Right renal cortex interstitium (tissue), 3 donors: ENCODE measurements around the gene UPK1A. TPM values are rescaled to one million over a fixed set of nuclear protein-coding genes. Genes with fewer than 3 reads are reported as not detected.
"Not testable (repeated sequence)": the region's sequence is repeated elsewhere in the genome, so short reads cannot be mapped to it uniquely, and the experiment has no call there.

ENCODE experiments used
- DNase-seq, 3 donors: peaks; one replicate each; pipeline ENCODE4 v3.0.0-alpha.2; 2013; ENCODE audit warnings: low read depth in 3 of 3, low spot score in 2 of 3
- polyA plus RNA-seq, 3 donors: library from polyadenylated mRNA; unstranded; fragments of 120-200 nt; gene quantifications; one replicate each; pipeline ENCODE4 v1.2.1, GENCODE V29; 2013; ENCODE audit not compliant: insufficient read length in 3 of 3

The UPK1A gene
- polyA plus RNA-seq, 3 donors: 0.12 to 18.6 (median 13.4) TPM

DNA sequence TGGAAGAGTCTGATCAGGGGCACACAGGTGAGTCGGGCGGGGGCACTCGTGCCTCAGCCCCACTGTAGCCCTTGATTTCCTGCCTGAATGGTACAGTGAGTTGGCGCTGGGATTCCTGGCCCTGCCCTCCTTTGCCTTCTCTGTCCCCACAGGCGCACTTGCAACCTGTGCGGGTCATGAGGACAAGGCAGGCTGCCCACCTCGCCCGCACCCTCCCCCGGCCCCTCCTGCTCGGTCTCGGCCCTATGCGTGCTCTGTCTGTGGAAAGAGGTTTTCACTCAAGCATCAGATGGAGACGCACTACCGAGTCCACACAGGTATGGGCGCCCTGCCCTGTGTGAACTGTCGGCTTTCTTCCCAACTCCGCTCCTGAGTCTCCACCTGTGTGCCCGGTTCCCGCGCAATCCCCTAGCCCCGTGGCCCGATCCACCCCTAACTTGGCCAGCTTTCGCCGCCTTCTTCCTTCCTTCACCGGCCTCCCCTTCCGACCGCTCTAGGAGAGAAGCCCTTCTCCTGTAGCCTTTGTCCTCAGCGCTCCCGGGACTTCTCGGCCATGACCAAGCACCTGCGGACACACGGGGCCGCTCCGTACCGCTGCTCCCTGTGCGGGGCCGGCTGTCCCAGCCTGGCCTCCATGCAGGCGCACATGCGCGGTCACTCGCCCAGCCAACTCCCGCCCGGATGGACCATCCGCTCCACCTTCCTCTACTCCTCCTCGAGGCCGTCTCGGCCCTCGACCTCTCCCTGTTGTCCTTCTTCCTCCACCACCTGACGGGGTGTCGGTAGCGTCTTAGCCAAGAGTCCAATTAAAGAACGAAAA is 49.9 kb downstream of the UPK1A start:
- DNase-seq: no peak

DNA sequence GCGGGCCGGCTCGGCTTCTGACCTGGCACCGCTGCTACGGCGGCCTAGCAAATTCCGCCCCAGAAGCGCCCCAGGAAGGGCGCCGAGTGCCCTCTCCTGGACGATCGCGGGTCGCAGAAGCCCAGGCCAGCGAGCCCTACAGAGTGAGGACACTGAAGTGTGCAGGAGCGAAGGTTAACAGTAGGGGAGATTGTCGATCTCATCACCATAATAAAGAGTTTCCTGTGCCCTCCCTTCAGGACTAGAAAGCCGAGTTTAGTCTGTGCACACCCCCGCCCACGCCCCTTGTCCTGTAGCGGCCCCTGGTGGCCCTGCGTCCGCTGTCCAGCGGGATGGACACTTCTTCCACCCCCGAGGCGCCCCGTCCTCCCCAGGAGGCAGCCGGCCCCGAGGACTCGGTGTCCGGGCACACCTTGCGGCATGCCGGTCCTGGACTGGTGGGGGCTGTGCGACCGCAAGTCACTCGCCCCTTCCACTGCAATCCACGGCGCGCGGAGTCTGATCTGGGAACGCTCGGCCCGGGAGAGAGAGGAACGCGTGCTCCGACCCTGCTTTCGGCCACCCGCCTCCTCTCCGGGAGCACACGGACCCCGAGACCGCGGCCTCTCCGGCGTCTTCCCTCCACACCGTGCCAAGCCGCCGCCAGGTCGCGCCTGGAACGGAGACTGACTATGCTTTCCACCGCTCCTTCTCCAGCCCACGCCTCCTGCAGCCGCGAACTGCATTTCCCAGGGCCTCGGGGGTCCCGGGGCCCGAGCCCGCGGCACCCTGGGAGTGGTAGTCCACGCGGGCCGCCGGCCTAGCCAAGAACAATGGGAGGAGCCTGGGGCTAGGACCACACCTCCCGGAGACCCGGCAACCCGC is 50.7 kb downstream of the UPK1A start:
- DNase-seq: peak; percentile 79 to 85 (median 79)

DNA sequence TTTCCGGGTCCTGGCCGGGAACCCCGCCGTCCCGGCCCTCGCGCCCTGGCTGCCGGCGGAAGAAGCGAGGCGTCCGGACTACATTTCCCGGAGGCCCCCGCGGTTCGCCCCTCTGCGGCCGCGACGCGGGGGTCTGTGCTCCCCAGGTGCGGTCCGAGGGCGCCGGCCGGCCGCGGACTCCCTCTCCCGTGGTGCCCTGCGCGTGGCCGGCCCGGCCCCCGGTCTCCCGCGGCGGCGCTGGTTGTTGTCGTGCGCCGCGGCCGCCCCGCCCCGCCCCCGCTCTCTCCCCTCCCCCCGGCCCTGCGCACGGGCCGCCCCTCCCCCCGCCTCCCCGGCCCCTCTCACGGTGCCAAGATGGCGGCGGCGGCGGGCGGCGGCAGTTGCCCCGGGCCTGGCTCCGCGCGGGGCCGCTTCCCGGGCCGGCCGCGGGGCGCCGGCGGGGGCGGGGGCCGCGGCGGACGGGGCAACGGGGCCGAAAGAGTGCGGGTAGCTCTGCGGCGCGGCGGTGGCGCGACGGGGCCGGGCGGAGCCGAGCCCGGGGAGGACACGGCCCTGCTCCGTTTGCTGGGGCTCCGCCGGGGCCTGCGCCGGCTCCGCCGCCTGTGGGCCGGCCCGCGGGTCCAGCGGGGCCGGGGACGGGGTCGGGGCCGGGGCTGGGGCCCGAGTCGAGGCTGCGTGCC is 51.5 kb downstream of the UPK1A start, which contains the start of gene KMT2B:
Gene KMT2B (plus strand): TSS at position 339 of the 680 bp plus-strand sequence. CDS start 16 bp downstream, at position 355.
- DNase-seq: peak in 1 of 3 donors; percentile 90

DNA sequence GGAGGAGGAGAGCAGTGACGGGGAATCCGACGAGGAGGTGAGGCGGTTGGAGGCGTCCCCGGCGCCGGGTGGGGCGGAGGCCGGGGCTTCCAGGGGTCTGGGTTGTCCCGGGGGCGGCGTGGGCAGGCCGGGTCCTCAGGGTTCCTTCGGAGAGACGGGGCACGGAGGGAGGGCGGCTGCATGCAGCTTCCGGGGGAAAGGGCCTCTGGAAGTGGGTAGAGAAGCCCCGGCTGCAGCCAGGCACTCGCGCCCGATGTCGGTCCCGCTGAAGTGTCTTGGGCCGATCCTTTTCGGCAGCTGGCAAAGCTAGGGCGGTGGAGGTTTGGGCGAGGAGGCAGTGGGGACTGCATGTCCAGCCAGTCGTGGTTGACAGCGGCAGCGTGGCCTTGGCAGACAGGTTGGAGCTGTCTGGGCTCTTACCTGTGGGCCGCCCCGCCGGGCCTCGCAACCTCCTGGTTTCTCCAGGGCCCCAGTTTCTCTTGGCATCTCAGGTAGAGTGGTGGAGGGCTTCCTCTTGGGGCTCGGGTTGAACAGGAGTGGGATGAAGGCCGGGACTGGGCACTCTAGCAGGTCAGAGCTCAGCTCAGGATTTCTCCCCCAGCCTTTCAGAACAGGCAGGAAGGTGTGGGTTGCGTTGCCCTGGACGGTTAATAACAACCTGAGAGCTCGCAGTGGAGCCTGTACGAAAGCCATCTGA is 52.2 kb downstream of the UPK1A start:
- DNase-seq: no peak

DNA sequence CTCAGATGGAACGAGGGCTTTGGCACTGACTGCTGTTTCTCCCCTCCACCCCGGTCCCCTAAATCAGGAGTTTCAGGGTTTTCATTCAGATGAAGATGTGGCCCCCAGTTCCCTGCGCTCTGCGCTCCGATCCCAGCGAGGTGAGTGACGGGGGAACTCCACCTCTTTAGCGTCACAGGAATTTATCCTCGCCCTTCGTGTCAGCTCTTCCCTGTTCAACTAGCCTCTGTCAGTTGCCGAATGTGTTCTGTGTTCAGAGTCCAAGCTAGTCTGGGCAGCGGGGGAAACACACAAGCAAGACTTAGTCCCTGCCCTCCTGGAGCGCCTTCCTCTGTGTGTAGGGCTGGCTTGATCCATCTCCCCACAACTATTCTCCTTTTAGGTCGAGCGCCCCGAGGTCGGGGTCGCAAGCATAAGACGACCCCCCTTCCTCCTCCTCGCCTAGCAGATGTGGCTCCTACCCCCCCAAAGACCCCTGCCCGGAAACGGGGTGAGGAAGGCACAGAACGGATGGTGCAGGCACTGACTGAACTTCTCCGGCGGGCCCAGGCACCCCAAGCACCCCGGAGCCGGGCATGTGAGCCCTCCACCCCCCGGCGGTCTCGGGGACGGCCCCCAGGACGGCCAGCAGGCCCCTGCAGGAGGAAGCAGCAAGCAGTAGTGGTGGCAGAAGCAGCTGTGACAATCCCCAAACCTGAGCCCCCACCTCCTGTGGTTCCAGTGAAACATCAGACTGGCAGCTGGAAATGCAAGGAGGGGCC is 53.3 kb downstream of the UPK1A start:
- DNase-seq: no peak

DNA sequence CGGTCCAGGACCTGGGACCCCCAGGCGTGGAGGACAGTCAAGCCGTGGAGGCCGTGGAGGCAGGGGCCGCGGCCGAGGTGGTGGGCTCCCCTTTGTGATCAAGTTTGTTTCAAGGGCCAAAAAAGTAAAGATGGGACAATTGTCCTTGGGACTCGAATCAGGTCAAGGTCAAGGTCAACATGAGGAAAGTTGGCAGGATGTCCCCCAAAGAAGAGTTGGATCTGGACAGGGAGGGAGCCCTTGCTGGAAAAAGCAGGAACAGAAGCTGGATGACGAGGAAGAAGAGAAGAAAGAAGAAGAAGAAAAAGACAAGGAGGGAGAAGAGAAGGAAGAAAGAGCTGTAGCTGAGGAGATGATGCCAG is 53.8 kb downstream of the UPK1A start:
- no peak for DNase-seq

DNA sequence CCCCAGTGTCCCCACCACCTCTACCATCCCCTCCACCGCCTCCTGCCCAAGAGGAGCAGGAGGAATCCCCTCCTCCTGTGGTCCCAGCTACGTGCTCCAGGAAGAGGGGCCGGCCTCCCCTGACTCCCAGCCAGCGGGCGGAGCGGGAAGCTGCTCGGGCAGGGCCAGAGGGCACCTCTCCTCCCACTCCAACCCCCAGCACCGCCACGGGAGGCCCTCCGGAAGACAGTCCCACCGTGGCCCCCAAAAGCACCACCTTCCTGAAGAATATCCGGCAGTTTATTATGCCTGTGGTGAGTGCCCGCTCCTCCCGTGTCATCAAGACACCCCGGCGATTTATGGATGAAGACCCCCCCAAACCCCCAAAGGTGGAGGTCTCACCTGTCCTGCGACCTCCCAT is 54.3 kb downstream of the UPK1A start:
- no peak for DNase-seq

DNA sequence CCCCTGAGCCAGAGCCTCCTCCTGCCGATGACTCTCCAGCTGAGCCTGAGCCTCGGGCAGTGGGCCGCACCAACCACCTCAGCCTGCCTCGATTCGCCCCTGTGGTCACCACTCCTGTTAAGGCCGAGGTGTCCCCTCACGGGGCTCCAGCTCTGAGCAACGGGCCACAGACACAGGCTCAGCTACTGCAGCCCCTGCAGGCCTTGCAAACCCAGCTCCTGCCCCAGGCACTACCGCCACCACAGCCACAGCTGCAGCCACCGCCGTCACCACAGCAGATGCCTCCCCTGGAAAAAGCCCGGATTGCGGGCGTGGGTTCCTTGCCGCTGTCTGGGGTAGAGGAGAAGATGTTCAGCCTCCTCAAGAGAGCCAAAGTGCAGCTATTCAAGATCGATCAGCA is 55.1 kb downstream of the UPK1A start:
- no peak for DNase-seq

DNA sequence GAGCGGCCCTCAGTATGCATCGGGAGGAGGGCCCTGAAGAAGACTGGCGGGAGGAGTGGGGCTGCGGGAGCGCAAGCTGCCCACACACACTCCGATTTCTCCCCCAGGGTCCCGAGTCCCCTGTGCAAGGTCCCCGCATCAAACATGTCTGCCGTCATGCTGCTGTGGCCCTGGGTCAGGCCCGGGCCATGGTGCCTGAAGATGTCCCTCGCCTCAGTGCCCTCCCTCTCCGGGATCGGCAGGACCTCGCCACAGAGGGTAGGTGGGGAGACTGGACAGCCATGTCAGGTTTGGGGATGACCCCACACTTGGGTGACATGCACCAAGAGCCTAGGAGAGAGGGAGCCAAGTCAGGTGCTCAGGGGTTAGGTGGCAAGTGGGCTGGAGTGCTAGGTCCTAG is 56.1 kb downstream of the UPK1A start:
- no peak for DNase-seq

DNA sequence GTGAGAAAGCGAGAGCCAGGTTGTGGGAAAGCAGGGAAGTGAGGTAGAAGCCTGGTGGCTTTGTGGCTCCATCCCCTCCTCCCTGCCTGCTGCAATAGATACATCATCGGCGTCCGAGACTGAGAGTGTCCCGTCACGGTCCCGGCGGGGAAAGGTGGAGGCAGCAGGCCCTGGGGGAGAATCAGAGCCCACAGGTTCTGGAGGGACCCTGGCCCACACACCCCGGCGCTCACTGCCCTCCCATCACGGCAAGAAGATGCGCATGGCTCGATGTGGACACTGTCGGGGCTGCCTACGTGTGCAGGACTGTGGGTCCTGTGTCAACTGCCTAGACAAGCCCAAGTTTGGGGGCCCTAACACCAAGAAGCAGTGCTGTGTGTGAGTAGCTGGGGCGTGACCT is 56.6 kb downstream of the UPK1A start:
- no peak for DNase-seq

DNA sequence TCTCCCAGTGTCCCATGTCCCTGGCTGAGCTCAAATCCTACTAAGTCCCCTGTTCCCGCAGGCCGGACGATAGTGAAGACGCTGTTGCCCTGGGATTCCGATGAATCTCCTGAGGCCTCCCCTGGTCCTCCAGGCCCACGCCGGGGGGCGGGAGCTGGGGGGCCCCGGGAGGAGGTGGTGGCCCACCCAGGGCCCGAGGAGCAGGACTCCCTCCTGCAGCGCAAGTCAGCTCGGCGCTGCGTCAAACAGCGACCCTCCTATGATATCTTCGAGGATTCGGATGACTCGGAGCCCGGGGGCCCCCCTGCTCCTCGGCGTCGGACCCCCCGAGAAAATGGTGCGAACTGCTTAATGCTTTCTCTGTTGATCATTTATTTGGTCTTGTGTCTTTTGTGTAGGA is 57.4 kb downstream of the UPK1A start:
- DNase-seq: no peak

DNA sequence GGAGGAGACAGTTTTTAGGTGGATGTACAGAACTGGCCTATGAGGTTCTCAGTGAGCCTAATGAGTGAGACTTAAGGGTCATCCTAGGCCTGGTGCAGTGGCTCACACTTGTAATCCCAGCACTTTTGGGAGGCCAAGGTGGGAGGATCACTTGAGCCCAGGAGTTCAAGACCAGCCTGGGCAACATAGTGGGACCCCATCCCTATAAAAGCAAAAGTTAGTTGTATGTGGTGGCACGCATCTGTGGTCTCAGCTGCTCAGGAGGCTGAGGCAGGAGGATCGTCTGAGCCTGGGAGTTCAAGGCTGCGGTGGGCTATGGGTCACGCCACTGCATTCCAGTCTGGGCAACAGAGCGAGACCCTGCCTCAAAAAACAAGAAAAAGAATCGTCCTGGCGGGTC is 57.8 kb downstream of the UPK1A start:
- DNase-seq: not testable (repeated sequence)

DNA sequence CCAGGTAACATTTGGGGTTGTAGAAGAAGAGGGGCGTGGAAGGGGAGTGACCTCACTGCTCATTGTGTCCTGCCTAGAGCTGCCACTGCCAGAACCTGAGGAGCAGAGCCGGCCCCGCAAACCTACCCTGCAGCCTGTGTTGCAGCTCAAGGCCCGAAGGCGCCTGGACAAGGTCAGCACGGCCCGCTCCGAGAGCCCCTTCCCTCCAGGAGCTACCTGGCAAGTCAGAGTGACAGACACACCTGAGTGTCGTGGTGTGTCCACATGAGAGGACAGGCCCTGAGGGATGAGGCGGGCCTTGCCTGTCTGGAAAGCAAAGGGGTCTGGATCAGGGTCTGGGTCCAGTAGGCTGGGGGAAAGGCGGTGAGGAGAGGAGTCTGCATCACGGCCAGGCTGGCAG is 58.2 kb downstream of the UPK1A start:
- DNase-seq: no peak

DNA sequence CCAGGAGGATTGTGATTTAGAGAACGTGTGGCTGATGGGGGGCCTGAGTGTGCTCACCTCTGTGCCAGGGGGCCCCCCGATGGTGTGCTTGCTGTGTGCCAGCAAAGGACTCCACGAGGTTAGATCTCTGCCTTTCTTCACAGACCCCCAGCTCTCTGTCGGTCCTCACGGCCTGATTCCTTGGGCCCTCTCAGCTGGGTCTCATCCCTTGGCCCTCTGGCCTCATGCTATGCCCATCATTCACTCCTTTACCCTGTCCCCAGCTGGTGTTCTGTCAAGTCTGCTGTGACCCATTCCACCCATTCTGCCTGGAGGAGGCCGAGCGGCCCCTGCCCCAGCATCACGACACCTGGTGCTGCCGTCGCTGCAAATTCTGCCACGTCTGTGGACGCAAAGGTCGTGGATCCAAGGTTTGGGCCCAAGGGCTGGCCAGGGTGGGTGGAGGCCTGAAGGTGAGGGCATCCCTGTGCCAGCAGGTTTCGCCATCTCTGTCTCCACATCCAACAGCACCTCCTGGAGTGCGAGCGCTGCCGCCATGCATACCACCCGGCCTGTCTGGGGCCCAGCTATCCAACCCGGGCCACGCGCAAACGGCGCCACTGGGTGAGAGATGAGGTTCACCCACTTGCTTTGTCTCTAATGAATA is 59.0 kb downstream of the UPK1A start:
- no peak for DNase-seq

DNA sequence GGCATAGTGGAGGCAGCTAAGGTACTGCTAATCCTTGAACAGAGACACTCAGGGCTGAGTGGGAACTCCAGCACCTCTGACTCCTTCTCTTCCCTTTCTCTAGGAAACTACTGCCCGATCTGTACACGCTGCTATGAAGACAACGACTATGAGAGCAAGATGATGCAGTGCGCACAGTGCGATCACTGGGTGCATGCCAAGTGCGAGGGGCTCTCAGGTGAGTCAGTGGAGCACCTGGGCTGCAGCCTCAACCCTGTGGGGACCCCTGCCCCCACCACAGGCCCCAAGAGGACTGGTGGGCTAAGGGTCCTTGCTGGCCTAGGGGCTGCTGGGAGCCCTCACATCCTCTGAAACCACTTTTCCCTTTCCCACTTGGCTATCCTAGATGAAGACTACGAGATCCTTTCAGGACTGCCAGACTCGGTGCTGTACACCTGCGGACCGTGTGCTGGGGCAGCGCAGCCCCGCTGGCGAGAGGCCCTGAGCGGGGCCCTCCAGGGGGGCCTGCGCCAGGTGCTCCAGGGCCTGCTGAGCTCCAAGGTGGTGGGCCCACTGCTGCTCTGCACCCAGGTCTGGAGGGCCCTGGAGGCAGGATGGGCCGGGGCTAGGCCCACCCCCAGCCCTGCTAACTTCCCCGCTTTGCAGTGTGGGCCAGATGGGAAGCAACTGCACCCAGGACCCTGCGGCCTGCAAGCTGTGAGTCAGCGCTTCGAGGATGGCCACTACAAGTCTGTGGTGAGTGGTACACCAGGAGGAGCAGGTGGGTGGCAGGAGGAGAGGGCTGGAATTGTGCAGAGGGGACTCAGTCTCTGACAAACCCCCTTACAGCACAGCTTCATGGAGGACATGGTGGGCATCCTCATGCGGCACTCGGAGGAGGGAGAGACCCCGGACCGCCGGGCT is 61.0 kb downstream of the UPK1A start:
- no peak for DNase-seq
